A549 (cell line): ENCODE measurements around the gene TEAD2. TPM values are rescaled to one million over a fixed set of nuclear protein-coding genes. Genes with fewer than 3 reads are reported as not detected.

Experiments
- ATAC-seq, 2 experiments: fragments of 200-7000 bp in 1 of 2; fragments of >200 bp in 1 of 2; cut with Nextera tagmentation in 1 of 2; cut with Tn5 transposase in 1 of 2; 3 replicates each; pipeline versions ENCODE4 v1.8.0 to v1.9.1; 2018 to 2020; ENCODE audit warnings: mild to moderate bottlenecking in 1 of 2, moderate library complexity in 1 of 2
- CTCF ChIA-PET: fragments of 300-600 bp; sonication (Branson Sonifier 250); formaldehyde crosslinking; extraction: SDS; loops from one replicate; lab custom pipeline; 2021; ENCODE audit warnings: antibody characterized with exemption, inconsistent platforms; lab: Yijun Ruan, JAX
- POLR2A ChIA-PET: fragments of 350-600 bp; formaldehyde crosslinking; extraction: SDS; loops from one replicate; lab custom pipeline; 2021; ENCODE audit warnings: antibody characterized with exemption, inconsistent platforms; lab: Yijun Ruan, JAX
- DNase-seq, 2 experiments: peaks; one replicate each; pipeline versions ENCODE4 v3.0.0 to v3.0.0-alpha.2; 2011 to 2016; ENCODE audit warnings: low read depth in 1 of 2, low spot score in 1 of 2
- FAIRE-seq: peaks from 2 replicates; lab custom pipeline; 2011; peaks lifted over from hg19 to GRCh38; lab: Jason Lieb, UNC
- H3K27ac ChIP-seq, 2 experiments: fragments of >200 bp; sonication (Bioruptor Twin); formaldehyde crosslinking; 3 replicates each; pipeline ENCODE4 v1.5.1; 2016 to 2017
- H3K4me1 ChIP-seq: fragments of >200 bp; sonication (Bioruptor Twin); formaldehyde crosslinking; 3 replicates; pipeline ENCODE4 v1.6.1; 2016
- H3K4me2 ChIP-seq: fragments of >200 bp; sonication (Bioruptor Twin); formaldehyde crosslinking; 3 replicates; pipeline ENCODE4 v1.6.1; 2016
- H3K4me3 ChIP-seq: fragments of >200 bp; sonication (Bioruptor Twin); formaldehyde crosslinking; 3 replicates; pipeline ENCODE4 v1.5.1; 2016
- H3K9me3 ChIP-seq: fragments of >200 bp; sonication (Bioruptor Twin); formaldehyde crosslinking; 3 replicates; pipeline ENCODE4 v1.6.1; 2016
- CBX2 ChIP-seq: fragments of 200-600 bp; sonication (generic); IDR thresholded peaks from 2 replicates; pipeline ENCODE4 v1.6.1; 2016; ENCODE audit warnings: low read depth, mild to moderate bottlenecking, borderline replicate concordance
- CEBPB ChIP-seq, 2 experiments: fragments of >200 bp in 1 of 2; sonication (Bioruptor Twin) in 1 of 2; formaldehyde crosslinking in 1 of 2; IDR thresholded peaks; 2 replicates each; pipeline ENCODE4 v1.6.1; 2012 to 2016
- EHMT2 ChIP-seq: fragments of 200-600 bp; sonication (generic); IDR thresholded peaks from 2 replicates; pipeline ENCODE4 v1.6.1; 2016; ENCODE audit warnings: antibody characterized with exemption, low read depth, mild to moderate bottlenecking, moderate library complexity
- FOSB ChIP-seq: fragments of 250-450 bp; sonication (Bioruptor Pico); IDR thresholded peaks from 2 replicates; pipeline ENCODE4 v1.5.0; 2020; ENCODE audit warnings: mild to moderate bottlenecking, moderate library complexity
- FOSL2 ChIP-seq, 2 experiments: fragments of 450-650 bp in 1 of 2; fragments of >200 bp in 1 of 2; sonication (Bioruptor Twin) in 1 of 2; formaldehyde crosslinking; IDR thresholded peaks; 2 replicates each; pipeline versions ENCODE4 v1.5.0 to v1.6.1; 2016 to 2020; ENCODE audit warnings: mild to moderate bottlenecking in 1 of 2, moderate library complexity in 1 of 2
- FOXS1 ChIP-seq: fragments of 250-450 bp; sonication (Bioruptor Pico); IDR thresholded peaks from 2 replicates; pipeline ENCODE4 v1.5.0; 2020; ENCODE audit warnings: mild to moderate bottlenecking, moderate library complexity
- GATA3 ChIP-seq: IDR thresholded peaks from 2 replicates; pipeline ENCODE4 v1.6.1; 2012; ENCODE audit warnings: borderline replicate concordance
- HES2 ChIP-seq: fragments of >200 bp; sonication (Bioruptor Twin); formaldehyde crosslinking; IDR thresholded peaks from 2 replicates; pipeline ENCODE4 v1.6.1; 2016
- HMGXB4 ChIP-seq: fragments of 250-450 bp; sonication (Bioruptor Pico); IDR thresholded peaks from 2 replicates; pipeline ENCODE4 v1.5.0; 2021; ENCODE audit warnings: mild to moderate bottlenecking, moderate library complexity, borderline replicate concordance
- HOXB13 ChIP-seq: fragments of 250-450 bp; sonication (Bioruptor Pico); IDR thresholded peaks from 2 replicates; pipeline ENCODE4 v1.5.0; 2020; ENCODE audit warnings: low read depth, mild to moderate bottlenecking, moderate library complexity
- JUNB ChIP-seq: fragments of >200 bp; sonication (Bioruptor Twin); formaldehyde crosslinking; IDR thresholded peaks from 2 replicates; pipeline ENCODE4 v1.6.1; 2016
- KDM1A ChIP-seq: fragments of 200-600 bp; sonication (generic); IDR thresholded peaks from 2 replicates; pipeline ENCODE4 v1.6.1; 2016; ENCODE audit warnings: low read depth, mild to moderate bottlenecking
- KDM5A ChIP-seq: fragments of 200-600 bp; sonication (generic); IDR thresholded peaks from 2 replicates; pipeline ENCODE4 v1.6.1; 2016; ENCODE audit warnings: antibody characterized with exemption, mild to moderate bottlenecking
- MAFK ChIP-seq: fragments of 450-650 bp; IDR thresholded peaks from 2 replicates; pipeline ENCODE4 v1.6.1; 2014; ENCODE audit not compliant: partially characterized antibody
- MYC ChIP-seq: IDR thresholded peaks from 2 replicates; pipeline ENCODE4 v1.6.1; 2012; ENCODE audit warnings: mild to moderate bottlenecking, inconsistent platforms, low read length, improper control_type of control experiment, borderline replicate concordance
- NFE2L2 ChIP-seq: fragments of 150-350 bp; conservative IDR thresholded peaks from 2 replicates; pipeline ENCODE4 v1.6.1; 2014; ENCODE audit warnings: low read length
- NR3C1 ChIP-seq: fragments of >200 bp; sonication (Bioruptor Twin); formaldehyde crosslinking; IDR thresholded peaks from 3 replicates; pipeline ENCODE4 v1.6.1; 2017
- PHF8 ChIP-seq: fragments of 200-600 bp; sonication (generic); IDR thresholded peaks from 2 replicates; pipeline ENCODE4 v1.6.1; 2016; ENCODE audit warnings: low read depth, mild to moderate bottlenecking, antibody characterized with exemption, moderate library complexity, borderline replicate concordance
- RARB ChIP-seq: fragments of 250-450 bp; sonication (Bioruptor Pico); IDR thresholded peaks from 2 replicates; pipeline ENCODE4 v1.8.0; 2021; ENCODE audit warnings: mild to moderate bottlenecking, moderate library complexity
- RFX5 ChIP-seq: fragments of 450-650 bp; IDR thresholded peaks from 2 replicates; pipeline ENCODE4 v1.7.1; 2014; ENCODE audit warnings: antibody characterized with exemption, mild to moderate bottlenecking, moderate library complexity
- RNF2 ChIP-seq: fragments of 200-600 bp; sonication (generic); IDR thresholded peaks from 2 replicates; pipeline ENCODE4 v1.6.1; 2016; ENCODE audit warnings: low read depth, mild to moderate bottlenecking, antibody characterized with exemption, moderate library complexity, borderline replicate concordance
- TP53 ChIP-seq: fragments of 250-450 bp; sonication (Bioruptor Pico); IDR thresholded peaks from 2 replicates; pipeline ENCODE4 v1.5.0; 2021; ENCODE audit warnings: mild to moderate bottlenecking, moderate library complexity
- ZNF302 ChIP-seq: fragments of 250-450 bp; sonication (Bioruptor Pico); IDR thresholded peaks from 2 replicates; pipeline ENCODE4 v1.9.0; 2021; ENCODE audit warnings: inconsistent platforms, mild to moderate bottlenecking, moderate library complexity
- ZSCAN20 ChIP-seq: fragments of 250-450 bp; sonication (Bioruptor Pico); IDR thresholded peaks from 2 replicates; pipeline ENCODE4 v1.8.0; 2022; ENCODE audit warnings: mild to moderate bottlenecking, moderate library complexity
- WGBS: methylation state at CpG from one replicate; pipeline ENCODE4 v1.1.6; 2017; ENCODE audit errors: missing lambda C conversion rate; 5-methylcytosine and 5-hydroxymethylcytosine counted together
- polyA plus RNA-seq, 4 experiments: library from polyadenylated mRNA; depleted of rRNA in 3 of 4; stranded (reverse); fragments of >200 nt; fragmentation: RNase III in 1 of 4; extraction: RNeasy Plus Mini Kit Qiagen cat#74134 plus additional on column Dnase treatment in 1 of 4; gene quantifications; 2 replicates in 3 of 4; 3 replicates in 1 of 4; pipeline ENCODE4 v1.2.3, GENCODE V29; 2011 to 2017
- TF ChIP-seq, protein P1 (sequence below): fragments of 200-600 bp; sonication (generic); IDR thresholded peaks from 2 replicates; pipeline ENCODE4 v1.6.1; 2016; ENCODE audit warnings: antibody characterized with exemption, mild to moderate bottlenecking, moderate library complexity

Gene TEAD2
- polyA plus RNA-seq, 2 of the 4 experiments (the other 2 are of a cell fraction), result 15.9 to 25.3 TPM

DNA sequence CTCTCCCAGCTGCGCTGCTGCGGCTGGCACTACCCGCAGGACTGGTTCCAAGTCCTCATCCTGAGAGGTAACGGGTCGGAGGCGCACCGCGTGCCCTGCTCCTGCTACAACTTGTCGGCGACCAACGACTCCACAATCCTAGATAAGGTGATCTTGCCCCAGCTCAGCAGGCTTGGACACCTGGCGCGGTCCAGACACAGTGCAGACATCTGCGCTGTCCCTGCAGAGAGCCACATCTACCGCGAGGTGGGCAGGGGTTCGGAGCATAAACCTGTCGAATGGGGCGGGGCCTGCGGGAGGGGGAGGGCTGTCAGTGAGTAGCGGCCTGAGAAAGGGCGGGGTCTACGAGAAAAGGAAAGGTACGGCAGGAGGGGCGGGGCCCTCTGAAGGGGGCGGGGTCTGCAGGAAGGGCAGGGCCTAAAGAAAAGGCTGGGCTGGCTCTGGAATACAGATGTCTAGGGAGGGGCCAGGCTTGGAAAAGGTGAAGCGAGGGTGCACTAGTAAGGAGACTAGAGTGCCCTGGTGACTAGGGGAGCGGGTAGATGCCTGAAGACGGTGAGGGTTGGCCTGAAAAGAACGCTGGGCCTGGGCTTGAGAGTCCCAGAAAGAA lies 23.4 kb downstream of the TEAD2 start:
- Histone ChIP-seq H3K4me1 (no peaks in the 10 kb centered on the region), H3K27ac (no peak overlapping the region), H3K4me2 (no peak overlapping the region)
- TF ChIP-seq HES2 (no peak), CEBPB (IDR thresholded peaks at IDR 0.05) (no peak), PHF8 (no peak), KDM1A (no peak), RARB (CRISPR knock-in tag) (no peak), TP53 (CRISPR knock-in tag) (no peak), ZSCAN20 (CRISPR knock-in tag) (no peak), MAFK (no peak), RFX5 (no peak), JUNB (no peak), HOXB13 (no peak), ZNF302 (CRISPR knock-in tag) (no peak)
- TF ChIP-seq, all 56 proteins: peak for 0
- no peaks in the 10 kb centered on the region for H3K9me3 ChIP-seq
- no peak for FAIRE-seq
- DNase-seq, result peak; percentile 54 to 57
- CTCF ChIA-PET, result interaction anchor here (0.8 to 1.3 kb wide), 2 partner anchors 10 to 53 kb away, joined by 3 to 4 read pairs; no protein-coding TSS in a partner anchor
- ATAC-seq, result peak; percentile 41 to 68; a peak in 4 of 6 replicates
- no peak overlapping the region for H3K4me3 ChIP-seq
- WGBS, result 94% methylated on average over 27 of the region's 30 CpGs
- POLR2A ChIA-PET, result no interaction called here

GRCh38 chr19:49338023-49338677 lies 24.1 kb downstream of the TEAD2 start:
- no peak for TF ChIP-seq MYC
- no peak for TF ChIP-seq ZSCAN20 (CRISPR knock-in tag)
- no peak for TF ChIP-seq FOSL2 (IDR thresholded peaks at IDR 0.05)
- TF ChIP-seq FOSL2 (CRISPR knock-in tag; IDR thresholded peaks at IDR 0.05), result no peak
- TF ChIP-seq, protein P1, sequence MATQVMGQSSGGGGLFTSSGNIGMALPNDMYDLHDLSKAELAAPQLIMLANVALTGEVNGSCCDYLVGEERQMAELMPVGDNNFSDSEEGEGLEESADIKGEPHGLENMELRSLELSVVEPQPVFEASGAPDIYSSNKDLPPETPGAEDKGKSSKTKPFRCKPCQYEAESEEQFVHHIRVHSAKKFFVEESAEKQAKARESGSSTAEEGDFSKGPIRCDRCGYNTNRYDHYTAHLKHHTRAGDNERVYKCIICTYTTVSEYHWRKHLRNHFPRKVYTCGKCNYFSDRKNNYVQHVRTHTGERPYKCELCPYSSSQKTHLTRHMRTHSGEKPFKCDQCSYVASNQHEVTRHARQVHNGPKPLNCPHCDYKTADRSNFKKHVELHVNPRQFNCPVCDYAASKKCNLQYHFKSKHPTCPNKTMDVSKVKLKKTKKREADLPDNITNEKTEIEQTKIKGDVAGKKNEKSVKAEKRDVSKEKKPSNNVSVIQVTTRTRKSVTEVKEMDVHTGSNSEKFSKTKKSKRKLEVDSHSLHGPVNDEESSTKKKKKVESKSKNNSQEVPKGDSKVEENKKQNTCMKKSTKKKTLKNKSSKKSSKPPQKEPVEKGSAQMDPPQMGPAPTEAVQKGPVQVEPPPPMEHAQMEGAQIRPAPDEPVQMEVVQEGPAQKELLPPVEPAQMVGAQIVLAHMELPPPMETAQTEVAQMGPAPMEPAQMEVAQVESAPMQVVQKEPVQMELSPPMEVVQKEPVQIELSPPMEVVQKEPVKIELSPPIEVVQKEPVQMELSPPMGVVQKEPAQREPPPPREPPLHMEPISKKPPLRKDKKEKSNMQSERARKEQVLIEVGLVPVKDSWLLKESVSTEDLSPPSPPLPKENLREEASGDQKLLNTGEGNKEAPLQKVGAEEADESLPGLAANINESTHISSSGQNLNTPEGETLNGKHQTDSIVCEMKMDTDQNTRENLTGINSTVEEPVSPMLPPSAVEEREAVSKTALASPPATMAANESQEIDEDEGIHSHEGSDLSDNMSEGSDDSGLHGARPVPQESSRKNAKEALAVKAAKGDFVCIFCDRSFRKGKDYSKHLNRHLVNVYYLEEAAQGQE, result no peak
- no peak for TF ChIP-seq RARB (CRISPR knock-in tag)
- TF ChIP-seq FOXS1 (CRISPR knock-in tag), result no peak
- no peak for TF ChIP-seq KDM5A
- TF ChIP-seq TP53 (CRISPR knock-in tag), result no peak
- TF ChIP-seq CBX2, result no peak
- TF ChIP-seq RNF2, result no peak
- no peak for TF ChIP-seq PHF8
- no peak for TF ChIP-seq GATA3
- TF ChIP-seq NFE2L2, result no peak
- TF ChIP-seq EHMT2, result no peak
- TF ChIP-seq NR3C1, result no peak
- no peak for TF ChIP-seq ZNF302 (CRISPR knock-in tag)
- no peak for TF ChIP-seq HMGXB4
- no peak for TF ChIP-seq CEBPB (IDR thresholded peaks at IDR 0.05)
- no peak for TF ChIP-seq FOSB (CRISPR knock-in tag)
- TF ChIP-seq, all 56 proteins: peak for 0
- DNase-seq (no peak), FAIRE-seq (no peak), ATAC-seq (no peak)
- no peak overlapping the region for H3K4me2 ChIP-seq
- 94% methylated on average over 31 of the region's 34 CpGs for WGBS
- H3K9me3 ChIP-seq, result no peaks in the 10 kb centered on the region
- H3K27ac ChIP-seq, result no peak overlapping the region
- ChIA-PET CTCF (interaction anchor here (0.5 to 1.8 kb wide), 6 partner anchors 32 to 264 kb away, joined by 3 to 6 read pairs (median 3); no protein-coding TSS in a partner anchor), POLR2A (no interaction called here)
- H3K4me1 ChIP-seq, result no peaks in the 10 kb centered on the region
- no peak overlapping the region for H3K4me3 ChIP-seq
